ENCODE measurements around the gene CDK7. TPM values are rescaled to one million over a fixed set of nuclear protein-coding genes. Genes with fewer than 3 reads are reported as not detected.
A peak's percentile ranks its signal among the peaks of the same experiment; 100 is the strongest.

Gene CDK7
- total and polyA plus RNA-seq, 9 of the 15 experiments (the other 6 are each of a cell fraction or from before 2014, with no cell fraction given) = 41.7 to 143 (median 65.3) TPM

DNA sequence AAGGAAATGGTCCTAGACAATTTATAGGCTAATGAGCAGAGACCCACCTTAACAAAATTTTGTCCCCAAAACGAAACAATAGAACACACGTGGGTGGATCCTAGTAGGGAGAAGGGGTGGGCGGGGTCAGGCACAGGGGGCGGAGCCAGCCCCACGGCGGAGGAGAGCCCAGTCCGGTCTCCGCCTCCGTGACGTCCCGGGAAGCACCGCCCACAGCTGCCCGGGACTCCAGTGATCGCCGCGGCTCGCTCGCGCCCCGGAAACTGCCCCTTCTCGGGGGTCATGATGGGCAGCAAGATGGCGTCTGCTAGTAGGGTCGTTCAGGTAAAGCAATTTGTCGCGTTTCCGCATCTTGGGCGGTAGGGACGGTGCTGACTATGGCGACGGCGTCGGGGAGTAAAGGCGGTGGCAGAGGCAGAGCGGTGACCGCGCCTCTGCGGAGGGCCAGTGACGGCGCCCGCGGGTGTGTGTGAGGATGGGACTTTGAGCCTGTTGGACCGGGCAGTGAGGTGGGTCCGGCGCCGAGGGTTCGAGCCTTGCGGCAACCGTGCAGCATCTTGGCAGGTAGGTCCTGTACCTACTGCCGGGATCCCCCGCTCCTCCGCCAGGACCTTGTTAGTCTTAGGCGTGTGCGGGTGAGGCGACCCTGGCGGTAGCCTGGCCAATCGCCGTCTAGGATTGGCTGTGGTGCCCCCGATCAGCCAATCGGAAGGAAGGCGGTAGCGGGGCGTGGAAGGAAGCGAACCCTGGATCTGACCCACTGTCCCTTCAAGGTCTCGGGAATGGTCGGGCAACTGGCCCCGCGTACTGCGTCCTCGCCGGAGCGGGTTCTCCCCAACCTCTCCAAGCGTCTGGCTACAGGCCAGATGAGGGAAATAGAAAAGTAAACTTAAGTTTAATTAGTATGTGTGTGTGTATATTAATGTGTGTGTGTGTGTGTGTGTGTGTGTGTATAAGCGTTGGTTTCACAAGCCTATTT lies 16.8 kb upstream of the CDK7 start (continued):
- TF ChIP-seq ZC3H11A (IDR thresholded peaks at IDR 0.05; ENCODE audit: low read depth, low read length) (no peak), RBM39 (optimal IDR thresholded peaks at IDR 0.05; ENCODE audit: low read depth, low read length) (no peak), TBP (optimal IDR thresholded peaks at IDR 0.05; ENCODE audit: low read depth, low read length) (peak; percentile 76), SOX6 (IDR thresholded peaks at IDR 0.05) (no peak), ZSCAN29 (IDR thresholded peaks at IDR 0.05) (no peak), RCOR1 (IDR thresholded peaks at IDR 0.05; ENCODE audit: borderline replicate concordance in 1 of 2, low read depth in 2 of 2, low read length in 2 of 2) (no peak), PHF20 (IDR thresholded peaks at IDR 0.05; ENCODE audit: partially characterized antibody) (peak; percentile 83), E2F3 (CRISPR knock-in tag; IDR thresholded peaks at IDR 0.05) (no peak), CEBPZ (IDR thresholded peaks at IDR 0.05; ENCODE audit: borderline replicate concordance, low read depth, low read length) (no peak), PHTF2 (CRISPR knock-in tag; IDR thresholded peaks at IDR 0.05) (no peak), ZNF197 (CRISPR knock-in tag; IDR thresholded peaks at IDR 0.05; ENCODE audit: low read depth) (no peak), SRSF9 (IDR thresholded peaks at IDR 0.05; ENCODE audit: borderline replicate concordance, low read depth, low read length) (no peak), GTF2A2 (tag; IDR thresholded peaks at IDR 0.05) (no peak), NFIC (IDR thresholded peaks at IDR 0.05) (peak; percentile 82), ZNF696 (CRISPR knock-in tag; conservative IDR thresholded peaks at IDR 0.05) (no peak), KDM2B (CRISPR knock-in tag; IDR thresholded peaks at IDR 0.05) (0 out of 2 replicates have a peak, but pooled peaks have one; percentile 6), C11orf30 (IDR thresholded peaks at IDR 0.05; ENCODE audit: low read depth) (peak; percentile 65; the same call in 1 of the 2 replicates), MCM2 (IDR thresholded peaks at IDR 0.05; ENCODE audit: low read depth) (no peak)
- TF ChIP-seq, protein P1, sequence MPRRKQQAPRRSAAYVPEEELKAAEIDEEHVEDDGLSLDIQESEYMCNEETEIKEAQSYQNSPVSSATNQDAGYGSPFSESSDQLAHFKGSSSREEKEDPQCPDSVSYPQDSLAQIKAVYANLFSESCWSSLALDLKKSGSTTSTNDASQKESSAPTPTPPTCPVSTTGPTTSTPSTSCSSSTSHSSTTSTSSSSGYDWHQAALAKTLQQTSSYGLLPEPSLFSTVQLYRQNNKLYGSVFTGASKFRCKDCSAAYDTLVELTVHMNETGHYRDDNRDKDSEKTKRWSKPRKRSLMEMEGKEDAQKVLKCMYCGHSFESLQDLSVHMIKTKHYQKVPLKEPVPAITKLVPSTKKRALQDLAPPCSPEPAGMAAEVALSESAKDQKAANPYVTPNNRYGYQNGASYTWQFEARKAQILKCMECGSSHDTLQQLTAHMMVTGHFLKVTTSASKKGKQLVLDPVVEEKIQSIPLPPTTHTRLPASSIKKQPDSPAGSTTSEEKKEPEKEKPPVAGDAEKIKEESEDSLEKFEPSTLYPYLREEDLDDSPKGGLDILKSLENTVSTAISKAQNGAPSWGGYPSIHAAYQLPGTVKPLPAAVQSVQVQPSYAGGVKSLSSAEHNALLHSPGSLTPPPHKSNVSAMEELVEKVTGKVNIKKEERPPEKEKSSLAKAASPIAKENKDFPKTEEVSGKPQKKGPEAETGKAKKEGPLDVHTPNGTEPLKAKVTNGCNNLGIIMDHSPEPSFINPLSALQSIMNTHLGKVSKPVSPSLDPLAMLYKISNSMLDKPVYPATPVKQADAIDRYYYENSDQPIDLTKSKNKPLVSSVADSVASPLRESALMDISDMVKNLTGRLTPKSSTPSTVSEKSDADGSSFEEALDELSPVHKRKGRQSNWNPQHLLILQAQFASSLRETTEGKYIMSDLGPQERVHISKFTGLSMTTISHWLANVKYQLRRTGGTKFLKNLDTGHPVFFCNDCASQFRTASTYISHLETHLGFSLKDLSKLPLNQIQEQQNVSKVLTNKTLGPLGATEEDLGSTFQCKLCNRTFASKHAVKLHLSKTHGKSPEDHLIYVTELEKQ (CRISPR knock-in tag; IDR thresholded peaks at IDR 0.05) = no peak
- TF ChIP-seq, protein P2, sequence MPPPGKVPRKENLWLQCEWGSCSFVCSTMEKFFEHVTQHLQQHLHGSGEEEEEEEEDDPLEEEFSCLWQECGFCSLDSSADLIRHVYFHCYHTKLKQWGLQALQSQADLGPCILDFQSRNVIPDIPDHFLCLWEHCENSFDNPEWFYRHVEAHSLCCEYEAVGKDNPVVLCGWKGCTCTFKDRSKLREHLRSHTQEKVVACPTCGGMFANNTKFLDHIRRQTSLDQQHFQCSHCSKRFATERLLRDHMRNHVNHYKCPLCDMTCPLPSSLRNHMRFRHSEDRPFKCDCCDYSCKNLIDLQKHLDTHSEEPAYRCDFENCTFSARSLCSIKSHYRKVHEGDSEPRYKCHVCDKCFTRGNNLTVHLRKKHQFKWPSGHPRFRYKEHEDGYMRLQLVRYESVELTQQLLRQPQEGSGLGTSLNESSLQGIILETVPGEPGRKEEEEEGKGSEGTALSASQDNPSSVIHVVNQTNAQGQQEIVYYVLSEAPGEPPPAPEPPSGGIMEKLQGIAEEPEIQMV (tag; conservative IDR thresholded peaks at IDR 0.05; ENCODE audit: low read depth) = no peak

Data from K562 (cell line).